PC-9 (cell line): Measurements from ENCODE around the gene ZNF625. TPM values are rescaled to one million over a fixed set of nuclear protein-coding genes. Genes with fewer than 3 reads are reported as not detected.

Experiments used
- BruUV-seq: library from RNA; stranded (reverse); fragments of 400-500 nt; replicated peaks from 2 replicates; lab custom pipeline; 2021; lab: Mats Ljungman, UMichigan
- CTCF ChIA-PET: fragments of 300-600 bp; sonication (Branson Sonifier 250); formaldehyde crosslinking; loops from one replicate; lab custom pipeline; 2022; ENCODE audit warnings: antibody characterized with exemption; lab: Charles Lee
- POLR2A ChIA-PET: fragments of 300-600 bp; sonication (Branson Sonifier 250); formaldehyde crosslinking; loops from one replicate; lab custom pipeline; 2022; ENCODE audit warnings: antibody characterized with exemption; ENCODE audit not compliant: unreplicated experiment; lab: Charles Lee
- DNase-seq, 2 experiments: peaks; one replicate each; pipeline versions ENCODE4 v3.0.0 to v3.0.0-alpha.2; 2015 to 2022; ENCODE audit warnings: mixed read lengths in 1 of 2
- H2AFZ ChIP-seq: fragments of 200-600 bp; sonication (generic); 2 replicates; pipeline ENCODE4 v1.8.1; 2017; ENCODE audit warnings: antibody characterized with exemption
- H3F3A ChIP-seq: fragments of 200-600 bp; sonication (generic); 2 replicates; pipeline ENCODE4 v1.8.1; 2017; ENCODE audit warnings: antibody characterized with exemption, mild to moderate bottlenecking, low read depth; ENCODE audit not compliant: insufficient read depth
- H3K27ac ChIP-seq: fragments of 200-600 bp; sonication (generic); 2 replicates; pipeline ENCODE4 v1.6.1; 2016; ENCODE audit warnings: mixed run types
- H3K27me3 ChIP-seq: fragments of 200-600 bp; sonication (generic); 2 replicates; pipeline ENCODE4 v1.6.1; 2016; ENCODE audit warnings: low read depth, mixed run types; ENCODE audit not compliant: insufficient read depth
- H3K36me3 ChIP-seq: fragments of 200-600 bp; sonication (generic); 2 replicates; pipeline ENCODE4 v1.6.1; 2016; ENCODE audit warnings: low read depth, mixed run types
- H3K4me1 ChIP-seq: fragments of 200-600 bp; sonication (generic); replicated peaks from 2 replicates; pipeline ENCODE4 v1.6.1; 2016; ENCODE audit warnings: mixed run types; ENCODE audit not compliant: insufficient read depth
- H3K4me2 ChIP-seq: fragments of 200-600 bp; sonication (generic); 2 replicates; pipeline ENCODE4 v1.6.1; 2017; ENCODE audit warnings: mixed run types
- H3K4me3 ChIP-seq: fragments of 200-600 bp; sonication (generic); 2 replicates; pipeline ENCODE4 v1.6.1; 2016; ENCODE audit warnings: mixed run types
- H3K79me2 ChIP-seq: fragments of 200-600 bp; sonication (generic); 2 replicates; pipeline ENCODE4 v1.6.1; 2017; ENCODE audit warnings: low read depth, mixed run types
- H3K9me2 ChIP-seq: fragments of 200-600 bp; sonication (generic); 2 replicates; pipeline ENCODE4 v1.8.1; 2017; ENCODE audit warnings: mild to moderate bottlenecking; ENCODE audit not compliant: insufficient read depth
- H3K9me3 ChIP-seq: fragments of 200-600 bp; sonication (generic); 2 replicates; pipeline ENCODE4 v1.8.1; 2016; ENCODE audit warnings: low read depth; ENCODE audit not compliant: insufficient read depth
- H4K20me1 ChIP-seq: fragments of 200-600 bp; sonication (generic); 2 replicates; pipeline ENCODE4 v1.8.1; 2017; ENCODE audit not compliant: insufficient read depth
- CTCF ChIP-seq: fragments of 200-600 bp; sonication (generic); conservative IDR thresholded peaks from 2 replicates; pipeline ENCODE4 v1.6.1; 2017; ENCODE audit warnings: mixed run types, antibody characterized with exemption, mild to moderate bottlenecking, moderate library complexity
- EZH2 ChIP-seq: fragments of 200-600 bp; sonication (generic); IDR thresholded peaks from 2 replicates; pipeline ENCODE4 v1.8.0; 2017; ENCODE audit warnings: antibody characterized with exemption, low read depth
- intact Hi-C: fragments of 100-400 bp; cut with micrococcal nuclease; formaldehyde crosslinking; loops from one replicate; pipeline ENCODE4 v1.10.0; 2022; ENCODE audit not compliant: unreplicated experiment
- total RNA-seq: library from RNA; stranded (reverse); gene quantifications from 2 replicates; pipeline ENCODE4 v1.2.3, GENCODE V29; 2021

ZNF625 gene
- total RNA-seq, 1 experiment from 2014 or later, result 6.4 TPM

- no peaks in the 10 kb centered on the region for H3K9me2 ChIP-seq
- no peak overlapping the region for H3K4me3 ChIP-seq
- intact Hi-C loops, result no loop called here
- TF ChIP-seq EZH2 (no peak), CTCF (no peak)
- peaks cover 41% of the 10 kb centered on the region for H3K27me3 ChIP-seq
- BruUV-seq, result no TSS peak
- no peak overlapping the region for H2AFZ ChIP-seq
- no peaks in the 10 kb centered on the region for H3F3A ChIP-seq
- ChIA-PET POLR2A (no interaction called here), CTCF (no interaction called here)
- H3K36me3 ChIP-seq, result no peaks in the 10 kb centered on the region
- no peaks in the 10 kb centered on the region for H3K4me1 ChIP-seq
- no peaks in the 10 kb centered on the region for H3K79me2 ChIP-seq
- H3K4me2 ChIP-seq, result no peak overlapping the region
- no peaks in the 10 kb centered on the region for H4K20me1 ChIP-seq
- no peak overlapping the region for H3K27ac ChIP-seq
- H3K9me3 ChIP-seq, result peaks cover 6% of the 10 kb centered on the region; the same call in 1 of the 2 replicates
- DNase-seq, result no peak
Observed at GRCh38 chr19:12098040-12098439, 58.5 kb downstream of the ZNF625 start.

DNA sequence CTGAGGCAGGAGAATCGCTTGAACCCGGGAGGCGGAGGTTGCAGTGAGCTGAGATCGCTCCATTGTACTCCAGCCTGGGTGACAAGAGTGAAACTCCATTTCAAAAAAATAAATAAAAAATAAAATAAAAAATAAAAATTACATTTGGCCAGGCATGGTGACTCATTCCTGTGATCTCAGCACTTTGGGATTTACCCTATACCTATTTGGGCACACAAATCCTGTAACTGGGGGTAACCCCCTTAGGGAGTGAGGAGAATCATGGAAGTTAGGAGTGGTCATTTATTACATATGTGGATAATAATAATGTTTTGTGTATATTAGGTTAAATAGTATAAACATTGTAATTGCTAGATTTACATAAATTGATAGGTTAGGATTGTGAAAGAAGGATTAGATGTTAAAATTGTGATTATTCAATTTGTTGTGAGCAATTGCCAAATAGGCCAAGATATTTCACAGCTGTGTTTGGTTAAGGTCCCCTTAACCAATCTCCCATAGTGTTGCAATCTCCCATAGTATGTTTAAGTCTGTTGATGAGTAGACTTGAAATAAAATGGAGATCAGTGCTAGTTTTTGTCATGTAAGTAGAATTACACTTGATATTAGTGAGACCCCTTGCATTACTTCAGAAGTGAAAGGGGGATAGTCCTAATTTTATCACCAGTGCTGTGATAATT, 61.3 kb downstream of the ZNF625 start:
- H4K20me1 ChIP-seq, result no peaks in the 10 kb centered on the region
- no peak for DNase-seq
- no peak overlapping the region for H3K4me2 ChIP-seq
- H3K4me3 ChIP-seq, result no peak overlapping the region
- no peak overlapping the region for H2AFZ ChIP-seq
- intact Hi-C loops, result no loop called here
- H3K27me3 ChIP-seq, result peaks cover 25% of the 10 kb centered on the region; the same call in 1 of the 2 replicates
- H3K4me1 ChIP-seq, result no peaks in the 10 kb centered on the region
- no peaks in the 10 kb centered on the region for H3F3A ChIP-seq
- TF ChIP-seq CTCF (no peak), EZH2 (no peak)
- ChIA-PET POLR2A (no interaction called here), CTCF (no interaction called here)
- H3K9me2 ChIP-seq, result no peaks in the 10 kb centered on the region
- no peak overlapping the region for H3K27ac ChIP-seq
- peaks cover 6% of the 10 kb centered on the region; the same call in 1 of the 2 replicates for H3K9me3 ChIP-seq
- H3K79me2 ChIP-seq, result no peaks in the 10 kb centered on the region
- no TSS peak for BruUV-seq
- H3K36me3 ChIP-seq, result no peaks in the 10 kb centered on the region

Other genes starting within 250 kb of the ZNF625 start
- 7.6 and 7.8 TPM in 2 replicates for gene ZNF700, start 231.6 kb downstream of the ZNF625 start, total RNA-seq
- gene ZNF763, start 191.7 kb downstream of the ZNF625 start, total RNA-seq, result 0.55 and 0.83 TPM in 2 replicates
- gene ZNF433, start 121.1 kb downstream of the ZNF625 start, total RNA-seq, result 2.6 and 3.1 TPM in 2 replicates
- gene ZNF878, start 103.8 kb downstream of the ZNF625 start, total RNA-seq, result 0.33 and 0.46 TPM in 2 replicates
- gene ZNF844, start 92.0 kb downstream of the ZNF625 start, total RNA-seq, result 4.9 and 6.6 TPM in 2 replicates
- 2.9 and 8.6 TPM in 2 replicates for gene ZNF20, start 16.4 kb downstream of the ZNF625 start, total RNA-seq
- gene ZNF136, start 6.4 kb upstream of the ZNF625 start, total RNA-seq, result 5.3 and 6.2 TPM in 2 replicates
- 4.0 and 5.0 TPM in 2 replicates for gene ZNF44, start 138.1 kb upstream of the ZNF625 start, total RNA-seq
- 1.1 and 1.8 TPM in 2 replicates for gene ZNF563, start 176.9 kb upstream of the ZNF625 start, total RNA-seq
- not detected in 2 replicates for gene ZNF442, start 208.9 kb upstream of the ZNF625 start, total RNA-seq
- 2.5 and 2.9 TPM in 2 replicates for gene ZNF799, start 244.5 kb upstream of the ZNF625 start, total RNA-seq